Stomach (tissue), 9 donors: ENCODE measurements around the gene XPO6. TPM values are rescaled to one million over a fixed set of nuclear protein-coding genes. Genes with fewer than 3 reads are reported as not detected.

Source experiments
- DNase-seq, 2 donors: peaks; one replicate each; pipeline versions ENCODE4 v3.0.0 to v3.0.0-alpha.2; 2013 to 2019
- H3K27ac ChIP-seq, 5 donors: fragments of 200-600 bp in 4 of 5; sonication (generic) in 4 of 5; one replicate each; pipeline ENCODE4 v1.5.1; 2013 to 2019; ENCODE audit warnings: mild to moderate bottlenecking in 1 of 5, moderate library complexity in 1 of 5
- H3K27me3 ChIP-seq, 3 donors: fragments of 200-600 bp; sonication (generic); one replicate each; pipeline ENCODE4 v1.5.1; 2017 to 2019; ENCODE audit warnings: mixed run types in 1 of 3
- H3K36me3 ChIP-seq, 4 donors: fragments of 200-600 bp; sonication (generic); 1 replicate in 3 of 4; 2 replicates in 1 of 4; pipeline ENCODE4 v1.5.1; 2016 to 2019
- H3K4me1 ChIP-seq, 4 donors: fragments of 200-600 bp; sonication (generic); one replicate each; pipeline ENCODE4 v1.5.1; 2016 to 2019
- H3K4me3 ChIP-seq, 4 donors: fragments of 200-600 bp; sonication (generic) in 3 of 4; one replicate each; pipeline ENCODE4 v1.5.1; 2016 to 2019; ENCODE audit warnings: mild to moderate bottlenecking in 1 of 4
- H3K9me3 ChIP-seq, 4 donors: fragments of 200-600 bp; sonication (generic); one replicate each; pipeline ENCODE4 v1.5.1; 2016 to 2019
- EP300 ChIP-seq: sonication (generic); formaldehyde crosslinking; IDR thresholded peaks from one replicate; pipeline ENCODE4 v1.6.1; 2017; ENCODE audit warnings: antibody characterized with exemption
- POLR2A ChIP-seq, 4 donors: fragments of 450-650 bp; IDR thresholded peaks; one replicate each; pipeline ENCODE4 v1.6.1; 2016; ENCODE audit warnings: antibody characterized with exemption in 4 of 4, control low read depth in 2 of 4, mild to moderate bottlenecking in 1 of 4, moderate library complexity in 1 of 4
- POLR2AphosphoS5 ChIP-seq, 3 donors: sonication (generic); formaldehyde crosslinking; IDR thresholded peaks; one replicate each; pipeline ENCODE4 v1.6.1; 2016; ENCODE audit warnings: antibody characterized with exemption in 3 of 3
- WGBS, 5 donors: extraction: QIAGEN DNeasy Blood & Tissue Kit in 3 of 5; methylation state at CpG; one replicate each; pipeline versions ENCODE4 v1.1.5 to v1.1.7; 2013 to 2018; 5-methylcytosine and 5-hydroxymethylcytosine counted together
- intact Hi-C: fragments of 100-400 bp; cut with DNase I; formaldehyde crosslinking; loops from one replicate; pipeline ENCODE4 v1.15.1; 2023; ENCODE audit warnings: low total_unique reads
- polyA plus RNA-seq, 3 donors: library from polyadenylated mRNA; stranded (reverse); fragments of 200-250 nt; gene quantifications; one replicate each; pipeline ENCODE4 v1.2.3, GENCODE V29; 2013
- total RNA-seq, 5 donors: library from RNA; depleted of rRNA; stranded (reverse); fragments of >200 nt; gene quantifications; one replicate each; pipeline versions ENCODE4 v1.1.0 to v1.2.3, GENCODE V29; 2014 to 2016
- TF ChIP-seq, protein P1 (sequence below), 7 experiments: fragments of 450-650 bp in 4 of 7; fragments of 200-600 bp in 3 of 7; sonication (generic) in 3 of 7; IDR thresholded peaks; one replicate each; pipeline ENCODE4 v1.5.1; 2016 to 2019; ENCODE audit warnings: antibody characterized with exemption in 7 of 7, control low read depth in 2 of 7, mild to moderate bottlenecking in 1 of 7
- donor health status: healthy with polysubstance abuse.
- donor health status: Bipolar disorder and iron deficiency.
- donor health status: healthy.

XPO6 gene
- total and polyA plus RNA-seq, 8 donors = 37.2 to 241 (median 85.2) TPM

DNA sequence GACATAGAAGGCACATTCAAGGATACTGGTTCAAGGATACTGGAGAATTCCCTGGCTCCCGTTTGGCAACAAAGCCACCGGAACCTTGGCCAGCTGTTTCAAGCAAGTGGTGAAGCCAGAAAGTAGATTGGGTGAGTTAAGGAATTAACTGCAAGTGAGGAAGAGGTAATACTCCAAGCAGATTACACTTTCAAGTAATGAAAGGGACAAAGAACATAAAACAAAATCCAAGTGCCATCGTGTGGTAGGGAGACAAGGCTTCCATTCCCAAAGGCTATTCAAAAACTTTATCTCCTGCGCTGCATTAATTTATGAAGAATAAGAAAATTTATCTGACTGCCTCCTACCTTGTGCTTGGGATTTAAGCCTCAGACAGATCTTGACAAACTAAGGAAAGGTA, 27.8 kb downstream of the XPO6 start:
- WGBS, 5 donors = 45 to 68% (median 62%) methylated on average over 4 of the region's 4 CpGs
- no peak for DNase-seq

DNA sequence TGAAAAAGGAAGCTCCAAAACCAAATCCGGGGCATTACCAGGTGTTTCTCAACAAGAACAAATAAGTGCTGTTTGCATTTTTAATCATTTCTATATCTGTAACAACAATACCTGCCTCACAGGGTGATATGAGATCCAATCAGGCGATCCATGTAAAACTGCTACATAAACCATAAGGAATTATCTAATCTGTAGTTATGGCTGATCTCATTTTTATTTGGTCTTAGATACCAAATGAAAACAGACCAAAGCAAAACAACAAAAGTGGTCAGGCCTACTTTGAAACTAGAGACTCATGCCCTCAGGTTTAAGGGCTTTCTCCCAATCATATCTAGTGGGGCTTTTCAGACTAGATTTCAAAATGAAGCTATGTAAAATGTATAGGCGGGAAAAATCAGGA, 28.3 kb downstream of the XPO6 start:
- Histone ChIP-seq H3K9me3 (no peaks in the 10 kb centered on the region), H3K4me1 (peaks cover 18 to 84% (median 54%) of the 10 kb centered on the region in 4 donors), H3K27me3 (no peaks in the 10 kb centered on the region), H3K36me3 (peaks cover 0 to 3% (median under 1%) of the 10 kb centered on the region in 4 donors), H3K4me3 (no peak overlapping the region), H3K27ac (peak overlapping the region in 3 of 5 donors; percentile 7 to 27 (median 15))
- TF ChIP-seq, protein P1, sequence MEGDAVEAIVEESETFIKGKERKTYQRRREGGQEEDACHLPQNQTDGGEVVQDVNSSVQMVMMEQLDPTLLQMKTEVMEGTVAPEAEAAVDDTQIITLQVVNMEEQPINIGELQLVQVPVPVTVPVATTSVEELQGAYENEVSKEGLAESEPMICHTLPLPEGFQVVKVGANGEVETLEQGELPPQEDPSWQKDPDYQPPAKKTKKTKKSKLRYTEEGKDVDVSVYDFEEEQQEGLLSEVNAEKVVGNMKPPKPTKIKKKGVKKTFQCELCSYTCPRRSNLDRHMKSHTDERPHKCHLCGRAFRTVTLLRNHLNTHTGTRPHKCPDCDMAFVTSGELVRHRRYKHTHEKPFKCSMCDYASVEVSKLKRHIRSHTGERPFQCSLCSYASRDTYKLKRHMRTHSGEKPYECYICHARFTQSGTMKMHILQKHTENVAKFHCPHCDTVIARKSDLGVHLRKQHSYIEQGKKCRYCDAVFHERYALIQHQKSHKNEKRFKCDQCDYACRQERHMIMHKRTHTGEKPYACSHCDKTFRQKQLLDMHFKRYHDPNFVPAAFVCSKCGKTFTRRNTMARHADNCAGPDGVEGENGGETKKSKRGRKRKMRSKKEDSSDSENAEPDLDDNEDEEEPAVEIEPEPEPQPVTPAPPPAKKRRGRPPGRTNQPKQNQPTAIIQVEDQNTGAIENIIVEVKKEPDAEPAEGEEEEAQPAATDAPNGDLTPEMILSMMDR (IDR thresholded peaks at IDR 0.05) = no peak
- no peak for TF ChIP-seq POLR2A (IDR thresholded peaks at IDR 0.05)
- TF ChIP-seq POLR2AphosphoS5 (IDR thresholded peaks at IDR 0.05) = peak in 2 of 3 donors; percentile 46 to 69
- intact Hi-C loops = no loop called here
- 29 to 57% (median 47%) methylated on average over 3 of the region's 3 CpGs for WGBS, 5 donors
- DNase-seq = peak in 1 of 2 donors; percentile 20

More for the DNA sequence above, 27.8 kb downstream of the XPO6 start:
- TF ChIP-seq POLR2AphosphoS5 (IDR thresholded peaks at IDR 0.05) (no peak), EP300 (no peak)
- TF ChIP-seq, protein P1 (IDR thresholded peaks at IDR 0.05) = no peak
- Histone ChIP-seq H3K9me3 (no peaks in the 10 kb centered on the region), H3K4me3 (no peak overlapping the region), H3K27me3 (no peaks in the 10 kb centered on the region), H3K4me1 (peaks cover 18 to 88% (median 57%) of the 10 kb centered on the region in 4 donors), H3K27ac (peak overlapping the region in 4 of 5 donors; percentile 7 to 55 (median 21)), H3K36me3 (no peaks in the 10 kb centered on the region)
- intact Hi-C loops = no loop called here

DNA sequence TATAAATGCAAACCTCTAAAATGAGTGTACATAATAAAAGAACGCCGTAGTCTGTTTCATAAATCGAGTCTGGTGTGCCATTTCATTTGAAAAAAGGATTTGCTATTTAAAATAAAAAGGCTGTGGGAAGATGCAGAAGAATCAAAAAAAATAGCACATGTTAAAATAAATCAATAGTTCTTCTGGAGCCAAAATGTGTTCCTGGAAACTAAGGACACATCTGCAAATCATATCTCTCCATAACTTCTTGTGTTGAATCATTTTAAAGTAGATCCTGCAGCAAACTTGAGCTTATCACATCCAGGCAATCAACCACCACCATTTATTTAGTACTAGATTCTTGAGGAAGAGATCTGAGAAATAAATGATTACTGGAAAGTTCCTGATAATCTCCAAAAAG, 29.0 kb downstream of the XPO6 start:
- H3K36me3 ChIP-seq = peaks cover 0 to 10% (median 4%) of the 10 kb centered on the region in 4 donors
- intact Hi-C loops = no loop called here
- no peaks in the 10 kb centered on the region for H3K27me3 ChIP-seq
- TF ChIP-seq, protein P1 (IDR thresholded peaks at IDR 0.05) = no peak
- TF ChIP-seq POLR2A (IDR thresholded peaks at IDR 0.05) = no peak
- TF ChIP-seq POLR2AphosphoS5 (IDR thresholded peaks at IDR 0.05) = no peak
- TF ChIP-seq EP300 = no peak
- H3K9me3 ChIP-seq = no peaks in the 10 kb centered on the region
- WGBS, 5 donors = 76 to 91% (median 84%) methylated on average over 3 of the region's 3 CpGs
- H3K27ac ChIP-seq = no peak overlapping the region
- H3K4me1 ChIP-seq = peaks cover 18 to 79% (median 52%) of the 10 kb centered on the region in 4 donors
- DNase-seq = no peak
- no peak overlapping the region for H3K4me3 ChIP-seq

DNA sequence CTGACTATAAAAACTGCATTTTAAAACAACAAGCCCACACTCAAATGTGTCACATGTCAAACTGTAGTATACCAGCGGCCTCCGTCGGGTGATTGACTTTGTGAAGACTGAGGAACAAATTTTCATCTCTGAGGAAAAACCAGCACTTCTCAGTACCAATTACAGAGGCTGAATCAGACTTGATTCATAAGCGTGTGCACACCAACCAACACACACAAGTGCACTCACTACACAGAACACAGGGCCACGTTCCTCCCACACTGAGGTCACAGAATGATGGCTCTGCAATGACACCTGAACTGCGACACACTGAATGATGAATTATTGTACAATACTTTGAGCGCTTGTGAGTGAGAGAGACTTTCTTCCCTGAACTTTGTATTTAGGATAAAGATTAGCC, 29.6 kb downstream of the XPO6 start:
- H3K9me3 ChIP-seq = no peaks in the 10 kb centered on the region
- H3K4me1 ChIP-seq = peaks cover 18 to 73% (median 49%) of the 10 kb centered on the region in 4 donors
- peak overlapping the region in 1 of 5 donors; percentile 54 for H3K27ac ChIP-seq
- no peak overlapping the region for H3K4me3 ChIP-seq
- DNase-seq = no peak
- no peak for TF ChIP-seq EP300
- TF ChIP-seq POLR2AphosphoS5 (IDR thresholded peaks at IDR 0.05) = no peak
- no peak for TF ChIP-seq POLR2A (IDR thresholded peaks at IDR 0.05)
- TF ChIP-seq, protein P1 (IDR thresholded peaks at IDR 0.05) = no peak
- H3K27me3 ChIP-seq = no peaks in the 10 kb centered on the region
- 83 to 87% (median 84%) methylated on average over 7 of the region's 7 CpGs for WGBS, 5 donors
- intact Hi-C loops = no loop called here
- peaks cover 0 to 16% (median 11%) of the 10 kb centered on the region in 4 donors for H3K36me3 ChIP-seq
